GM10266 (cell line): ENCODE measurements around the gene EXOC4.

Source experiments
- DNase-seq: peaks from one replicate; pipeline ENCODE4 v3.0.0; 2012; ENCODE audit errors: extremely low spot score
- TF ChIP-seq, protein P1 (sequence below): IDR thresholded peaks from 2 replicates; pipeline ENCODE4 v1.5.1; 2012; ENCODE audit warnings: mild to moderate bottlenecking, low read depth; ENCODE audit not compliant: control insufficient read depth, insufficient read depth; ENCODE audit errors: missing control alignments

The EXOC4 gene

DNA sequence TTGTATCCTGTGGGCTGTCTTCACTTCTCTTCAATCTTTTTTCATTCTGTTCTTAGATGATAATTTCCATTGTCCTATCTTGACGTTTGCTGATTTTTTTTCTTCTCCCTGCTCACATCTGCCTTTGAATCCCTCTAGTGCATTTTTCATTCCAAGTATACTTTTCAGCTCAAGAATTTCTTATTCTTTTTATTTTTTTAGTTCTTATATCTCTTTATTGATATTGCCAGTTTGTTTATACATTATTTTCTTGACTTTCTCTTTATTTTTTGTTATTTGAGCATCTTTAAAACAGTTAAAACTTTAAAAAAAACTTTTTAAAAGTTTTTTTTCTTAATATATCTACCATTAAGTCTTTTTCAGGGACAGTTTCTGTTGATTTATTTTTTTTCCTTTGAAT, 100.9 kb downstream of the EXOC4 start:
- TF ChIP-seq, protein P1, sequence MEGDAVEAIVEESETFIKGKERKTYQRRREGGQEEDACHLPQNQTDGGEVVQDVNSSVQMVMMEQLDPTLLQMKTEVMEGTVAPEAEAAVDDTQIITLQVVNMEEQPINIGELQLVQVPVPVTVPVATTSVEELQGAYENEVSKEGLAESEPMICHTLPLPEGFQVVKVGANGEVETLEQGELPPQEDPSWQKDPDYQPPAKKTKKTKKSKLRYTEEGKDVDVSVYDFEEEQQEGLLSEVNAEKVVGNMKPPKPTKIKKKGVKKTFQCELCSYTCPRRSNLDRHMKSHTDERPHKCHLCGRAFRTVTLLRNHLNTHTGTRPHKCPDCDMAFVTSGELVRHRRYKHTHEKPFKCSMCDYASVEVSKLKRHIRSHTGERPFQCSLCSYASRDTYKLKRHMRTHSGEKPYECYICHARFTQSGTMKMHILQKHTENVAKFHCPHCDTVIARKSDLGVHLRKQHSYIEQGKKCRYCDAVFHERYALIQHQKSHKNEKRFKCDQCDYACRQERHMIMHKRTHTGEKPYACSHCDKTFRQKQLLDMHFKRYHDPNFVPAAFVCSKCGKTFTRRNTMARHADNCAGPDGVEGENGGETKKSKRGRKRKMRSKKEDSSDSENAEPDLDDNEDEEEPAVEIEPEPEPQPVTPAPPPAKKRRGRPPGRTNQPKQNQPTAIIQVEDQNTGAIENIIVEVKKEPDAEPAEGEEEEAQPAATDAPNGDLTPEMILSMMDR = no peak
- no peak for DNase-seq

DNA sequence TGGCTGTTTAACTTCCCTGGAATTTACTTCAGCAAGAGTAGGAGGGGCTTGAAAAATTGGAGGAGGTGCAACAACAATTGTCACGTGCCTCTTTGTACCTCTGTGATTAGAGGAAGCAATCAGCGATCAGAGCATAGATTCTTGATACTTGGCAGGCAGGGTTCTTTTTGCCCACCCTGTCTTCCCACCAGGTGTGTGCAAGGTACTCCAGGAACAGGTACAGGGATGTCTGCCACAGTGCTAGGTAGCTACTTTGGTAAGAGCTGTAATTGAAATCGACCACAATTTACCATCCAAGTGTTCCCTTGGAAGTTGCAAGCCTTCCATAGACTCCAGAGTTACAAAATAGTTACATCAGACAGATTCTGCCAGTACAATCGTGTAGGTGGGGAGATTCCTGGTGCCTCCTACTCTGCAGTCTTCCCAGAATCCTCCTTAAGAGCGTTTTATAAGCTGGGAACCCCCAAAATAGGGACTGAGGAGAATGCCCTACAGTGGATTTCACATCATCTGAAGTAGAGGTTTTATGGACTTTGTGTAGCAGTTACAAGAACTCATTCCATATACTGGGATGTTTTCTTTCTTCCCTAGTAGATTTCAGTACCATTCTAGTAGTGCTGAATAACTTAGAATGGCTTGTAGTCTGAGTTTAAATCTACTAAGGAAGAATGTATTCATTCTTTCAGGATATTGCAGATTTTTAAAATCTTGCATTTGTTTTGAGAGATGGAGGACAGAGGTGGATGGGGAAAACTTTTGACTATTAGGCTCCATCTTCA, 101.9 kb downstream of the EXOC4 start:
- TF ChIP-seq, protein P1 = no peak

DNA sequence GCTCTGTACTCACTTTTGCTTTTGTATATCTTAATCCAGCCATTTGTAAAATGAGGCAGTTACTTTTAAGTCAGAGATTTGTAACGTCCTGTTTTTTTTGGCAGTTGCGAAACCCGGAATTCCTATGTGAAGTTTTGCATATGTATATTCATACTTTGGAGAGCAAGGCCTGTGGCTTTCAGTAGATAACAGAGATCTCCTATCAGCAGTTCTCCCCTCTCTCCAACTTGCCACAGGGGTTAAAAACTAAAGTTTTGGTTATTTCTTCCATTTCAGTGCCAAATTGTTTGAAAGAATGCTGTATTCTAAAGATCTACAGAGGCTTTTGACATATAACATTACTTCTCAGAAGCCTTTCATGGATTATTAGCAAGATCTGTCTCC, 102.4 kb downstream of the EXOC4 start:
- no peak for DNase-seq
- TF ChIP-seq, protein P1 = no peak

More for the DNA sequence above, 101.9 kb downstream of the EXOC4 start:
- DNase-seq = no peak

DNA sequence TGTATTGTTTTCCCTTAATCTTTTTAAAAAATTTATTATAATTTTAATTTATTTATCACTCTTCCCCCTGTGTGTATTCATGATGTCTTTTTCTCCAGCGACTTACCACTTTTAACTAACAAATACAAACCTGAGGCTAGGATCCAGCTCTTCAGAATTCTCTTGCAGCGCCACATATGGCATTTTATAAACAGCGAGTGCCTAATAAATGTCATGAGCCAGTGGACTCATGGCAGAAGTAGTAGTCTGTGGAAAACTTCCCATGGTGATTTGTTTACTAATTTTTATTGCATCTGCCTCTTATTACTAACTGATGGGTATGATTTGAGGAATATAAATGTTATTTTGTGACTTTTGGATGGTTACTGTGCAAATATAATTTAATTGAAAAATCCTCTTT, 102.9 kb downstream of the EXOC4 start:
- TF ChIP-seq, protein P1 = no peak
- DNase-seq = no peak

DNA sequence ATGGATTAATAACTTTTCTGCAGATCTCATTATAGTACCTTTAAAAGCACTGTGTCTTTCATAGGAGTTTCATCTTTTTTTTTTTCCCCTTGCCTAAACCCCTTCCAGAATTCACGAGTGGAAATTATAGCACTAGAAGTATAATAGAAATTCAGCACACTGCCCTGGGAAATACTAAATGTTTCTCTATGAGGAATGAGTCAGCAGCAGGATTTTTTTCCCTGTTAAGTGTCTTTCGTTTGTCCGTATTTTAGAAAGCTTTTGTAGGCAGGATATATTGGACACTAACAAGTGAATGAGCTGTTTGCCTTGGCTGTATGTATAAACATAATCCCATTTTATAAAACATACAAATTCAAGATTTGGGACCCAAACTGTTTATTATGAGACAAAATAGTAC, 105.8 kb downstream of the EXOC4 start:
- TF ChIP-seq, protein P1 = no peak

DNA sequence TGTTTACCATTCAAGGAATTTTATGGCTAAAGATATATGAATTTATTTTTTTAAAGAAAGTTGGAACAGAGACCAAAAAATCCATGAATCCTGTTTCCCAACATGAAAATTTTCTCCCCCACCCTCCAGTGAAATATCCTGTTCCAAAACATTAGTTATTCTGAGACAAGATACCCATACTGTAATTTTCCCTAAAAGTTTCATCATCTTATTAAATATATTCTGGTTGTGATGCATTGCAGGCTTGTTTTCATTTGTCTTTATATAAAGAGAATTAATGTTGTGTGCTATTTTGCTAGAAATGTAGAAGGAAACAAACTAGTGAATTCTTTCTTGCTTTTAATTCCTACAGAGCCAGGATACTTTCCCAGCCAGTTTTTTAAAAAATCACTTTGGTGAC, 106.6 kb downstream of the EXOC4 start:
- TF ChIP-seq, protein P1 = no peak
- no peak for DNase-seq

More for the DNA sequence above, 105.8 kb downstream of the EXOC4 start:
- DNase-seq = no peak

DNA sequence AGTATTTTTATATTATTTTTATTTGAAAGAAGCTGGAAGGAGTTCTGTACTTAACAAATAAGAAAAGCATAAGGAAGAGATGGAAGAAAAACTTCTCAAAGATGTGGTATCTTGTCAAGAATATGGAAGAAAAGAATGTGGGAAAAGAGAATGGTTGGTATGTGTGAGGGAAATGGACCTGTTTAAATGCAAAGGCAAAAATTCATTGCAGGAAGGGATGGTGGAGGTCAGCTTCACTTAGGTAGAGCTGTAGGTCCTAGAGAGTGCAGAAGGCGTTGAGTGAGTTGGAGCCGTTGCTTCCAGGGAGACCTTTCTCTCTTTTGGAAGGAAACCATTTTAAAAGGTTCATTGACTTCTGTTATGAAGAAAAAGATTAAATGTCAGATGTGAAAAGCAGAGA, 107.3 kb downstream of the EXOC4 start:
- TF ChIP-seq, protein P1 = no peak

More for the DNA sequence above, 107.3 kb downstream of the EXOC4 start:
- no peak for DNase-seq
